Suprapubic skin (tissue), 4 donors: ENCODE results near the gene IGSF11. TPM values are rescaled to one million over a fixed set of nuclear protein-coding genes. Genes with fewer than 3 reads are reported as not detected.

Experiments
- DNase-seq, 2 donors: peaks; one replicate each; pipeline ENCODE4 v3.0.0-alpha.2; 2019; ENCODE audit warnings: low spot score in 2 of 2
- H3K27ac ChIP-seq: fragments of 200-600 bp; sonication (generic); one replicate; pipeline ENCODE4 v1.5.1; 2019
- H3K27me3 ChIP-seq: fragments of 200-600 bp; sonication (generic); one replicate; pipeline ENCODE4 v1.5.1; 2019
- H3K36me3 ChIP-seq: fragments of 200-600 bp; sonication (generic); one replicate; pipeline ENCODE4 v1.5.1; 2019
- H3K4me1 ChIP-seq: fragments of 200-600 bp; sonication (generic); one replicate; pipeline ENCODE4 v1.5.1; 2019
- H3K4me3 ChIP-seq: fragments of 200-600 bp; sonication (generic); one replicate; pipeline ENCODE4 v1.5.1; 2019; ENCODE audit warnings: mild to moderate bottlenecking
- H3K9me3 ChIP-seq: fragments of 200-600 bp; sonication (generic); one replicate; pipeline ENCODE4 v1.5.1; 2019
- CTCF ChIP-seq, 2 donors: fragments of 200-600 bp in 1 of 2; fragments of 450-650 bp in 1 of 2; sonication (generic) in 1 of 2; IDR thresholded peaks; one replicate each; pipeline ENCODE4 v1.5.1; 2016 to 2019; ENCODE audit warnings: antibody characterized with exemption in 2 of 2, mild to moderate bottlenecking in 1 of 2, moderate library complexity in 1 of 2
- EP300 ChIP-seq: sonication (generic); formaldehyde crosslinking; IDR thresholded peaks from one replicate; pipeline ENCODE4 v1.6.1; 2017; ENCODE audit warnings: antibody characterized with exemption
- POLR2A ChIP-seq, 2 donors: fragments of 450-650 bp; IDR thresholded peaks; one replicate each; pipeline ENCODE4 v1.6.1; 2017; ENCODE audit warnings: antibody characterized with exemption in 2 of 2, mild to moderate bottlenecking in 2 of 2, moderate library complexity in 2 of 2
- POLR2AphosphoS5 ChIP-seq, 3 donors: sonication (generic); formaldehyde crosslinking; IDR thresholded peaks; one replicate each; pipeline ENCODE4 v1.6.1; 2017; ENCODE audit warnings: antibody characterized with exemption in 3 of 3
- WGBS: methylation state at CpG from one replicate; pipeline ENCODE4 v1.1.5; 2018; 5-methylcytosine and 5-hydroxymethylcytosine counted together
- total RNA-seq, 4 donors: library from RNA; depleted of rRNA; stranded (reverse); fragments of >200 nt; gene quantifications; one replicate each; pipeline ENCODE4 v1.1.0, GENCODE V29; 2016

The IGSF11 gene
- total RNA-seq, 4 donors from 2014 or later = 1.9 to 9.6 (median 2.0) TPM

- H3K4me3 ChIP-seq = no peak overlapping the region
- 62% methylated on average over 2 of the region's 2 CpGs for WGBS
- H3K27ac ChIP-seq = no peak overlapping the region
- H3K4me1 ChIP-seq = no peaks in the 10 kb centered on the region
- no peaks in the 10 kb centered on the region for H3K27me3 ChIP-seq
- no peak for DNase-seq
- TF ChIP-seq POLR2A (IDR thresholded peaks at IDR 0.05) (no peak), EP300 (no peak), CTCF (IDR thresholded peaks at IDR 0.05) (no peak), POLR2AphosphoS5 (IDR thresholded peaks at IDR 0.05) (no peak)
- H3K9me3 ChIP-seq = no peaks in the 10 kb centered on the region
- H3K36me3 ChIP-seq = no peaks in the 10 kb centered on the region
These were observed 126.7 kb downstream of the IGSF11 start for GRCh38 chr3:118907909-118908308.

DNA sequence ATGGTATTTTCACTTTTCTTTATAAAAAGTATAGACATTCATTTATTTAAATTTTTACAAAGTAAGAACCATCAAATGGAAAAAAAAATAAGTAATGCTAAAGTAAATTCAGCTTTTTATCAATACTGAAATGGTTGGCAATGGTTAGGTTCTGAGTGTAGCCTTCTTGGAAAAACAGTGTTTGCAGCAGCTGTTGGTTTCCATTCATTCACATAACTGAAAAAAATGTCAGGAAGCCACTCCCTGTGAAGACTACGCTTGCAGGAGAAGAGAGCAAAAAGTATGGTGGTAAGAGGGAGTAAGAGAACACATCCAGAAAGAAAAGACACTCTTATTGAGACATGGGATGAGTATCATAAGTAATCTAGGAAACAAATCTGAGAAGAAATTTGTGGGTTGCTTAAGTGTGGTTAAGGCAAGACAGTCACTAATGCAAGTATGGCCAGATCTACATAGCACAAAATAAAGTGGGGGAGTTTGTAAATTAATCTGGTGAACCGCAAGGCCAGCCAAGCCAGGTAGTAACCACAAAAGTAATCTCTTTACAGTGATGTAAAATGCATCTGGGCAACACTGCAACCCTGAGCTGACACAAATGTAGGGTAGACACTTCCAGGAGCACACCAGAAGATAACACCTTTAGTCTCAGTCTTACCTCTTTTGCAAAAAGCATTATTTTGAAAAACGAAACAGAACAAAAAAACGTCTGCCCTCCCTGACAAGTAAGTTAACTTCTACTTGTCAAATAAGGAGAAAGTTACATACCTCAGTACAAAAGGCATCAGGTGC, 133.7 kb downstream of the IGSF11 start:
- Histone ChIP-seq H3K27me3 (no peaks in the 10 kb centered on the region), H3K36me3 (no peaks in the 10 kb centered on the region), H3K27ac (no peak overlapping the region), H3K9me3 (no peaks in the 10 kb centered on the region), H3K4me1 (no peaks in the 10 kb centered on the region), H3K4me3 (no peak overlapping the region)
- DNase-seq = no peak
- TF ChIP-seq CTCF (IDR thresholded peaks at IDR 0.05) (no peak), EP300 (no peak), POLR2AphosphoS5 (IDR thresholded peaks at IDR 0.05) (no peak), POLR2A (IDR thresholded peaks at IDR 0.05) (no peak)
- WGBS = 72% methylated on average over 4 of the region's 4 CpGs

DNA sequence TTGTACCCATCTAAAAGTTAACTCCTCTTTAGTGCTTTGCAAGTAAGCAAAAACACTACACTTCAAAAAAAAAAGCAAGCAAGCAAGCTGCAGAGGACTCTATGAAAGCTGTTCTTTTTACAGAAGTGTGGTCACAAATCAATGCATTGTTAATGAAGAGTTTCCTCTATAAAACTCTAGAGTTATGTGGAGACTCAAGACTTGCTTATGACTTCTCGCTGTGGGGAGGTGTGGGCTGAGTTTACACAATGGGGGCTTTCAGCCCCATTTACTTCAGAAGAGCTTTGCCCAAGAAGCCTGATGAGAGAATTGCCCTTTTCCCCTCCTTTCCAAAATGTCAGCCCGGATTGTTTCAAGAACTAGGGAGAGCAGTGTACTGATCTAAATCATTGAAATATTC, 144.4 kb downstream of the IGSF11 start:
- no peaks in the 10 kb centered on the region for H3K9me3 ChIP-seq
- no peak overlapping the region for H3K27ac ChIP-seq
- TF ChIP-seq POLR2AphosphoS5 (IDR thresholded peaks at IDR 0.05) = no peak
- no peak for TF ChIP-seq EP300
- no peak for TF ChIP-seq POLR2A (IDR thresholded peaks at IDR 0.05)
- TF ChIP-seq CTCF (IDR thresholded peaks at IDR 0.05) = no peak
- WGBS = 82% methylated on average over 2 of the region's 2 CpGs
- no peak overlapping the region for H3K4me3 ChIP-seq
- H3K36me3 ChIP-seq = no peaks in the 10 kb centered on the region
- H3K27me3 ChIP-seq = peaks cover 6% of the 10 kb centered on the region
- H3K4me1 ChIP-seq = no peaks in the 10 kb centered on the region
- DNase-seq = no peak

- no peaks in the 10 kb centered on the region for H3K9me3 ChIP-seq
- no peaks in the 10 kb centered on the region for H3K36me3 ChIP-seq
- no peak for DNase-seq
- H3K4me1 ChIP-seq = peaks cover 3% of the 10 kb centered on the region
- H3K27ac ChIP-seq = no peak overlapping the region
- no peak overlapping the region for H3K4me3 ChIP-seq
- TF ChIP-seq EP300 (no peak), POLR2AphosphoS5 (IDR thresholded peaks at IDR 0.05) (no peak), CTCF (IDR thresholded peaks at IDR 0.05) (no peak), POLR2A (IDR thresholded peaks at IDR 0.05) (no peak)
- H3K27me3 ChIP-seq = peaks cover 3% of the 10 kb centered on the region
These were observed 145.0 kb downstream of the IGSF11 start for GRCh38 chr3:118889691-118890090.

- WGBS = 86% methylated on average over 3 of the region's 3 CpGs
- H3K36me3 ChIP-seq = no peaks in the 10 kb centered on the region
- TF ChIP-seq CTCF (IDR thresholded peaks at IDR 0.05) (no peak), POLR2A (IDR thresholded peaks at IDR 0.05) (no peak), EP300 (no peak), POLR2AphosphoS5 (IDR thresholded peaks at IDR 0.05) (no peak)
- H3K4me3 ChIP-seq = no peak overlapping the region
- no peak for DNase-seq
- H3K9me3 ChIP-seq = no peaks in the 10 kb centered on the region
- peaks cover 3% of the 10 kb centered on the region for H3K4me1 ChIP-seq
- H3K27me3 ChIP-seq = no peaks in the 10 kb centered on the region
- no peak overlapping the region for H3K27ac ChIP-seq
These were observed 147.9 kb downstream of the IGSF11 start for GRCh38 chr3:118886708-118887107.
